GM21390 (cell line): ENCODE data around the gene MYO5C.
"Not testable (repeated sequence)": the region's sequence is repeated elsewhere in the genome, so short reads cannot be mapped to it uniquely, and the experiment has no call there.

ENCODE experiments used
- ATAC-seq: cut with Tn5 transposase; IDR thresholded peaks from one replicate; pipeline ENCODE4 v1.9.1; 2021; ENCODE audit not compliant: unreplicated experiment

MYO5C gene

GRCh38 chr15:52179278-52180195, 116.1 kb downstream of the MYO5C start:
- ATAC-seq, result peak; percentile 89

GRCh38 chr15:52178765-52179164, 116.8 kb downstream of the MYO5C start:
- no peak for ATAC-seq

- no peak for ATAC-seq
Measured at GRCh38 chr15:52172869-52173268, 122.7 kb downstream of the MYO5C start.

- no peak for ATAC-seq
Measured at GRCh38 chr15:52171807-52172206, 123.8 kb downstream of the MYO5C start.

DNA sequence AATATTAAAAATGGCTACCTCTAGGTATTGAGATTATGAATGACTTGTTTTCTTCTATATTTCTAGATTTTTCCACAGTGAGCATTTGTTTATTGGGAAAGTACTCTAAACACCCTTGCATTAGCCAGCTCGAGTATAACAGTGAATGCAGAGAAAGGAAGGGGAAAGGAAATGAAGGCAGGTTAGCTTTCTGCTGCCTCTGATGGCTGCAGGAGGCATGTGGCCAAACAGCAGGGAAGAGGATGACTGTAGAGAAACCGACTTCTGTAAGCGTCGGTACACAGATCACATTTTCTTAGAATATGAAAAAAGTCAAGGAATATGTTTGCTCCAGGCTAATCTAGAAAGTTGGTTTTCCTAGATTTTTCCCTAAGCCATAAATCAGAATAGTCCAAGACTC, 124.2 kb downstream of the MYO5C start:
- no peak for ATAC-seq

- not testable (repeated sequence) for ATAC-seq
Measured at GRCh38 chr15:52170199-52170598, 125.4 kb downstream of the MYO5C start.

DNA sequence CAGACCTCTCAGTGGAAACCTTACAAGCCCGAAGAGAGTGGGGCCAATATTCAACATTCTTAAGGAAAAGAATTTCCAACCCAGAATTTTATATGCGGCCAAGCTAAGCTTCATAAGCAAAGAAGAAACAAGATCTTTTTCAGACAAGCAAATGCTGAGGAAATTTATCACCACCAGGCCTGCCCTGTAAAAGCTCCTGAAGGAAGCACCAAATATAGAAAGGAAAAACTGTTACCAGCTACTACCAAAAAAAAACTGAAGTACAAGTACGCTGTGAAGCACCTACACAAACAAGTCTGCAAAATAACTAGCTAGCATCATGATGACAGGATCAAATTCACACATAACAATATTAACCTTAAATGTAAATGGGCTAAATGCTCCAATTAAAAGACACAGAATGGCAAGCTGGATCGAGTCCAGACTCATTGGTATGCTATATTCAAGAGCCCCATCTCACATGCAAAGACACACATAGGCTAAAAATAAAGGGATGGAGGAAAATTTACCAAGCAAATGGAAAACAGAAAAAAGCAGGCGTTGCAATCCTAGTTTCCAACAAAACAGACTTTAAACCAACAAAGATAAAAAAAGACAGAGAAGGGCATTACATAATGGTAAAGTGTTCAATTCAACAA, 130.0 kb downstream of the MYO5C start:
- not testable (repeated sequence) for ATAC-seq

- ATAC-seq, result no peak
Measured at GRCh38 chr15:52164631-52165265, 130.9 kb downstream of the MYO5C start.

GRCh38 chr15:52163321-52164190, 132.0 kb downstream of the MYO5C start:
- ATAC-seq, result no peak

- ATAC-seq, result no peak
Measured at GRCh38 chr15:52162876-52163275, 132.7 kb downstream of the MYO5C start.

DNA sequence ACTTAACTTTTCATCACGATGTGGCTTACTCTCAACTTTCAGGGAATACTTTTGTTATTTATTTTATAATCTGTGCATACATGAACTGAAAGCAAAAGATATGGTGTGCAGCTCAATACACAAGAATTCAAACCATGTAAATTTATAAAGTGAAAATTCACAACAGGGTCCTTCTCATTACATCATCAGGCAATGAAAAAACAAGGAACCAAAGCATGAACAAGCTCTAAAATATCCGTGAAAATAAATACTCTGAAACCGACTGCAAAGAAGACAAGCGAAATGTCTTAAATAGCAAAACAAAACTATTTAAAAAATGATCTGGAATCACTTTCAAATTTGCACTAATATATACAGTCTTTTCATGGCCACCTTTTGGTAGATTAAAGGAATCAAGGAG, 133.3 kb downstream of the MYO5C start:
- no peak for ATAC-seq

DNA sequence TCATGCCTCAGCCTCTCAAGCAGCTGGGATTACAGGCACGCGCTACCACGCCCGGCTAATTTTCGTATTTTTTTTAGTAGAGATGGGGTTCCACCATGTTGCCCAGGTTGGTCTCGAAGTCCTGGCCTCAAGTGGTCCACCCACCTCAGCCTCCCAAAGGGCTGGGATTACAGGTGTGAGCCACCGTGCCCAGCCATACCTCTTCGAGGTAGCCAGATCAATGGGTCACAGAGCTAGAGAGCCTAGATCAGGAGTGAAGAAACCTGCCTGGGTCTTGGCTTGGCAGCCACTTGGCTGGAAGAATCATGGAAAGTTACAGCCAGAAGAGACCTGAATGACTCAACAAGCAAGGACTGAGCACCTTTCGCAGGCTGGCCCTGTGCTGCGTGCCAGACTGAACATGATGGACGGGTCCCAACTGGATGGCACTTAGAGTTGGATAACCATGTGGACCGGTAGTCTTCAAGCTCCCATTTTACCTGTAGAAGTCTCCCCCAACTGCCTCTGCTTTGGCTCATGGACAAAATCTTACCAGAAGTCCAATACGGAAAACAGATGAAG, 134.1 kb downstream of the MYO5C start:
- ATAC-seq, result no peak

DNA sequence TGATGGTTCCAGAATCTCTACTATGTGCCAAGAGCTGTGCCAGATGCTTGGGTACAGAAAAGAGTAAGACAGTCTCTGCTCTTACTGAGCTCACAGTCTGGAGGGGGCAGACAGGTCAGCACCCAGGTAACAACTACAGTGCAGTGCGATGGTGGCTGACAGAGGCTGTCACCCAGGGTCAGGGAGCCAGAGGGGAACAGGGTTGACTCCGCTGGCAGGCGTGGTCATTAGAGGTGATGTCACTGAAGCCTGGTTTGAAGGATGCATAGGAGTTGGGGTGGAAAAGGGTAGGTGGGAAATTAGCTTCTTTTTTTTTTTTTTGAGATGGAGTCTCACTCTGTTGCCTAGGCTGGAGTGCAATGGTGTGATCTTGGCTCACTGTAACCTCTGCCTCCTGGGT, 136.0 kb downstream of the MYO5C start:
- ATAC-seq, result no peak

DNA sequence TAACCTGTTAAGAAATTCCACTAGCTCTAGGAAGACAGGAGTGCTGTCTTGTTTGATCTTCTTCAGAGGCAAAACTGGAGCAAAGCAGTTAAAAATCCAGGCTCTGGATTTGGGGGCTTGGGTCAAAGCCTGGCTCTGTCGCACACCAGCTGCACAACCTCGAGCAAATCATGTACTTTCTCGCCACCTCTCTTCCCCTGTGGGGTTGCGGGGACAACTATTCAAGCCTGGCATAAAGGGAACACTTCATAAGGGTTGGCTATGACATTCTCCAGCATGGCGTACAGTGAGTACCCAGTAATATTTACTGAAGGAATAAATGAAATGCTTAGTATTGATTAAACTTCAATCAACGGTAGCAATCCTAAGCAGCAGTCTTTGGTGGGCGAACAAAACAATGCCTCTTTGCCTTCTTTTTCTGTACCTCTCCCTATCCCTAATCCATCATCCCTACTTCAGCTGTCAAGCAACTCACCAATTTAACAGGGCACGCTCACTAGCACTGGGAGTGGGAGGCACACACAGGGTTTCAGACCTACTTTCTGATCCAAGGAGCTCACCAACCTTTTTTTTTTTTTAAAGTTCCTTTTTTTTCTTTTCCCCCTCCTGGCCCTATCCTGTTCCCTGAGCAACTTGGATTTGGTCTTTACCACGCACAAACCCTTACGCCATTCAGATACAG, 137.4 kb downstream of the MYO5C start:
- no peak for ATAC-seq

DNA sequence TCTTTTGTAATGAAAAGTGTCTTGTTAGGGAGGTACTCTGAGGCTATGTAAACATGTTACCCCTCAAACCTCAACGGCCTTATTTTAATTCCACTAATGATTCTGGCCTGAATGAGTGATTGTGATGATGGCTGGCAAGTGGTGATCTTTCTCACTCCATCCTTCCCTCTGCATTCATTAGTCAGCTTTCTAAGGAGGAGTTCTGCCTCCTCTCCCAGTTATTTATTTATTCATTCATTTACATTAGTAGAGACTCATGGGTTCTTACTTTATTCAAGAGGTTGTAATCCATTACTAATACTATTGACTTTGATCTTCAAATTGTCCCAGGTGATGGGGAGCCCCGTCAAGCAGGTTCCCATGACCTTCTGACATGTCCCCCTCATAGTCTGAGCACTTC, 139.7 kb downstream of the MYO5C start:
- no peak for ATAC-seq

GRCh38 chr15:52154896-52155865, 140.4 kb downstream of the MYO5C start:
- no peak for ATAC-seq

GRCh38 chr15:52153900-52154895, 141.4 kb downstream of the MYO5C start:
- no peak for ATAC-seq

DNA sequence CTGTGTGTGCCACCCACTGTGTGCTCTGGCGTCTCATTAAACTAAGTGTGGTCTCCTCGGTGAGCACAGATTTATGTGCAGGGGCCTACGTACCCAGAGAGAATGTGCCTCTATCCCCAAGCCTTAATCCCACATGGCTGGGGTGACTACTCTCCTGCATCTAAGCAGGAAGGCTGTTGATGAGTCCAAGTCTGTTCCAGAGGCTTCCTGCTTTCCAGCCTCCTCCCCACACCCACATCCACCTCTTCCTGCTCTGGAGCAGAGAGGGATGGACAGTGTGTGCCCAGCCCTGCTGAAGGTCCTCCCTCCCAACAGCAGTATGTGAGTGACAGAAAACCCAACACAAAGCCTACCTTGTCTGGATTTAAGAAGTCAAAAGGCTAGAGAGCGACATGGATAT, 144.3 kb downstream of the MYO5C start:
- ATAC-seq, result no peak
